HG02588 (cell line): ENCODE measurements around the gene BCL2L14.
"Not testable (repeated sequence)": the region's sequence is repeated elsewhere in the genome, so short reads cannot be mapped to it uniquely, and the experiment has no call there.

Experiments
- ATAC-seq: cut with Tn5 transposase; IDR thresholded peaks from one replicate; pipeline ENCODE4 v1.9.1; 2021; ENCODE audit warnings: mild to moderate bottlenecking, moderate library complexity; ENCODE audit not compliant: unreplicated experiment

BCL2L14 gene

GRCh38 chr12:12099102-12099501 lies 28.4 kb downstream of the BCL2L14 start:
- ATAC-seq: no peak

- no peak for ATAC-seq
Measured at GRCh38 chr12:12107678-12108077, 36.9 kb downstream of the BCL2L14 start.

GRCh38 chr12:12108441-12109058 lies 37.8 kb downstream of the BCL2L14 start:
- ATAC-seq: no peak

GRCh38 chr12:12110923-12111555 lies 40.3 kb downstream of the BCL2L14 start:
- not testable (repeated sequence) for ATAC-seq

- ATAC-seq: no peak
Measured at GRCh38 chr12:12115514-12115913, 44.8 kb downstream of the BCL2L14 start.

- ATAC-seq: no peak
Measured at GRCh38 chr12:12116677-12117076, 45.9 kb downstream of the BCL2L14 start.

- no peak for ATAC-seq
Measured at GRCh38 chr12:12121061-12121460, 50.3 kb downstream of the BCL2L14 start.

GRCh38 chr12:12123036-12123604 lies 52.4 kb downstream of the BCL2L14 start:
- ATAC-seq: no peak

- no peak for ATAC-seq
Measured at GRCh38 chr12:12126551-12126950, 55.8 kb downstream of the BCL2L14 start.

GRCh38 chr12:12127304-12127703 lies 56.6 kb downstream of the BCL2L14 start:
- no peak for ATAC-seq

GRCh38 chr12:12128670-12129069 lies 57.9 kb downstream of the BCL2L14 start:
- ATAC-seq: no peak

- no peak for ATAC-seq
Measured at GRCh38 chr12:12133259-12133658, 62.5 kb downstream of the BCL2L14 start.

GRCh38 chr12:12133785-12134184 lies 63.0 kb downstream of the BCL2L14 start:
- ATAC-seq: no peak

GRCh38 chr12:12138203-12139154 lies 67.7 kb downstream of the BCL2L14 start:
- no peak for ATAC-seq

GRCh38 chr12:12141000-12141399 lies 70.3 kb downstream of the BCL2L14 start:
- ATAC-seq: no peak

GRCh38 chr12:12144531-12144930 lies 73.8 kb downstream of the BCL2L14 start:
- ATAC-seq: not testable (repeated sequence)

- no peak for ATAC-seq
Measured at GRCh38 chr12:12147111-12147510, 76.4 kb downstream of the BCL2L14 start.
